Peyer's patch (tissue), 4 donors: Measurements from ENCODE around the gene ZNF831.

Experiments used
- POLR2A ChIP-seq, 2 donors: fragments of 450-650 bp; IDR thresholded peaks; one replicate each; pipeline ENCODE4 v1.5.1; 2017; ENCODE audit warnings: antibody characterized with exemption in 2 of 2, mild to moderate bottlenecking in 2 of 2, moderate library complexity in 2 of 2
- TF ChIP-seq, protein P1 (sequence below), 6 experiments: fragments of 450-650 bp in 4 of 6; fragments of 200-600 bp in 2 of 6; sonication (generic) in 1 of 6; IDR thresholded peaks; one replicate each; pipeline ENCODE4 v1.5.1; 2017 to 2019; ENCODE audit warnings: antibody characterized with exemption in 6 of 6, mild to moderate bottlenecking in 3 of 6, moderate library complexity in 1 of 6

DNA sequence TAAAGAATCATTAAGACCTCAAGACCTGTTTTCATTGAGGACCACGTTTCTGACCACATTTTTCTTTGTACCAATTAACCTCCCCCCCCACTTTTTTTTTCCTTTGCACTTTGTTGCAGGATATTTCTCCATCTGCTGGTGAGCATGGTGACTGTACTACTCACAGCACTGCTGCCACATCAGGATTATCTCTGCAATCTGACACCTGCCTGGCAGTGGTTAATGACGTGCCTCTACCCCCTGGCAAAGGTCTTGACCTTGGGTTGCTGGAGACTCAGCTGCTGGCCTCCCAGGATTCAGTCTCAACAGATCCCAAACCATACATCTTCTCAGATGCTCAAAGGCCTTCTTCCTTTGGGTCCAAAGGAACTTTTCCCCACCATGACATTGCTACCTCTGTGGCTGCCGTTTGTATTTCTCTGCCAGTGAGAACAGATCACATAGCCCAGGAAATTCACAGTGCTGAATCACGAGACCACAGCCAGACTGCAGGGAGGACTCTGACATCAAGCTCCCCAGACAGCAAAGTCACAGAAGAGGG lies 90.2 kb downstream of the ZNF831 start:
- TF ChIP-seq, protein P1, sequence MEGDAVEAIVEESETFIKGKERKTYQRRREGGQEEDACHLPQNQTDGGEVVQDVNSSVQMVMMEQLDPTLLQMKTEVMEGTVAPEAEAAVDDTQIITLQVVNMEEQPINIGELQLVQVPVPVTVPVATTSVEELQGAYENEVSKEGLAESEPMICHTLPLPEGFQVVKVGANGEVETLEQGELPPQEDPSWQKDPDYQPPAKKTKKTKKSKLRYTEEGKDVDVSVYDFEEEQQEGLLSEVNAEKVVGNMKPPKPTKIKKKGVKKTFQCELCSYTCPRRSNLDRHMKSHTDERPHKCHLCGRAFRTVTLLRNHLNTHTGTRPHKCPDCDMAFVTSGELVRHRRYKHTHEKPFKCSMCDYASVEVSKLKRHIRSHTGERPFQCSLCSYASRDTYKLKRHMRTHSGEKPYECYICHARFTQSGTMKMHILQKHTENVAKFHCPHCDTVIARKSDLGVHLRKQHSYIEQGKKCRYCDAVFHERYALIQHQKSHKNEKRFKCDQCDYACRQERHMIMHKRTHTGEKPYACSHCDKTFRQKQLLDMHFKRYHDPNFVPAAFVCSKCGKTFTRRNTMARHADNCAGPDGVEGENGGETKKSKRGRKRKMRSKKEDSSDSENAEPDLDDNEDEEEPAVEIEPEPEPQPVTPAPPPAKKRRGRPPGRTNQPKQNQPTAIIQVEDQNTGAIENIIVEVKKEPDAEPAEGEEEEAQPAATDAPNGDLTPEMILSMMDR (IDR thresholded peaks at IDR 0.05) = no peak
- no peak for TF ChIP-seq POLR2A (IDR thresholded peaks at IDR 0.05)
